OCI-LY1 (cell line): ENCODE data around the gene PREX1.

Source experiments
- EZH2 ChIP-seq: fragments of 200-600 bp; sonication (generic), shearing (Covaris generic); IDR thresholded peaks from 2 replicates; pipeline ENCODE4 v1.8.0; 2017; ENCODE audit warnings: borderline replicate concordance, mixed run types, mild to moderate bottlenecking, antibody characterized with exemption, low read length, moderate library complexity, mixed read lengths
- TF ChIP-seq, protein P1 (sequence below): fragments of 200-600 bp; sonication (generic), shearing (Covaris generic); IDR thresholded peaks from 2 replicates; pipeline ENCODE4 v1.5.1; 2017; ENCODE audit warnings: mild to moderate bottlenecking, antibody characterized with exemption, low read length, moderate library complexity, mixed read lengths

DNA sequence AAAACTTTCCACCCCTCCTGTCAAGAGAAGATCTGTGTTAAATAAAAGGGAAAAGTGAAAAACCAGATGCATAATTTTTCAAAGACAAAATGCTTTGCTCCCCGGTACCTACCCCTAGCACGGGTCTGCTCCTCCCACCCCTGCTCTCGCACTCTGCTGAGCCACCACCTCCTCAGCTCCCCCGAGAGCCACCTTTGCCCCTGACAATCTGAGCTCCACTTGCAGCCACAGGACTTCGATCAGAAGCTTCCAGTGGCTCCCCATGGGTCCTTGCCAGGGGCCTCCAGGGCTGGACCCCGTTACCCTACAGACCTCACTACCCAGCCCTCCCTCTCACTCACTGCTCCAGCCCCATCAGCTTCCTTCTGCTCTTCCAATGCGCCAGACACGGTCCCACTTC, 171.7 kb downstream of the PREX1 start:
- TF ChIP-seq, protein P1, sequence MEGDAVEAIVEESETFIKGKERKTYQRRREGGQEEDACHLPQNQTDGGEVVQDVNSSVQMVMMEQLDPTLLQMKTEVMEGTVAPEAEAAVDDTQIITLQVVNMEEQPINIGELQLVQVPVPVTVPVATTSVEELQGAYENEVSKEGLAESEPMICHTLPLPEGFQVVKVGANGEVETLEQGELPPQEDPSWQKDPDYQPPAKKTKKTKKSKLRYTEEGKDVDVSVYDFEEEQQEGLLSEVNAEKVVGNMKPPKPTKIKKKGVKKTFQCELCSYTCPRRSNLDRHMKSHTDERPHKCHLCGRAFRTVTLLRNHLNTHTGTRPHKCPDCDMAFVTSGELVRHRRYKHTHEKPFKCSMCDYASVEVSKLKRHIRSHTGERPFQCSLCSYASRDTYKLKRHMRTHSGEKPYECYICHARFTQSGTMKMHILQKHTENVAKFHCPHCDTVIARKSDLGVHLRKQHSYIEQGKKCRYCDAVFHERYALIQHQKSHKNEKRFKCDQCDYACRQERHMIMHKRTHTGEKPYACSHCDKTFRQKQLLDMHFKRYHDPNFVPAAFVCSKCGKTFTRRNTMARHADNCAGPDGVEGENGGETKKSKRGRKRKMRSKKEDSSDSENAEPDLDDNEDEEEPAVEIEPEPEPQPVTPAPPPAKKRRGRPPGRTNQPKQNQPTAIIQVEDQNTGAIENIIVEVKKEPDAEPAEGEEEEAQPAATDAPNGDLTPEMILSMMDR = no peak
- TF ChIP-seq EZH2 = no peak
